WERI-Rb-1 (cell line): ENCODE results near the gene FZD8.

Source experiments
- DNase-seq: peaks from one replicate; pipeline ENCODE4 v3.0.0-alpha.2; 2020
- H3K27ac ChIP-seq: fragments of 250-450 bp; sonication (Bioruptor Pico); 2 replicates; pipeline ENCODE4 v1.5.1; 2020; ENCODE audit warnings: mild to moderate bottlenecking, moderate library complexity
- H3K27me3 ChIP-seq: fragments of 250-450 bp; sonication (Bioruptor Pico); 2 replicates; pipeline ENCODE4 v1.5.1; 2021; ENCODE audit warnings: mild to moderate bottlenecking, low read depth, moderate library complexity; ENCODE audit not compliant: insufficient read depth, severe bottlenecking
- H3K36me3 ChIP-seq: fragments of 250-450 bp; sonication (Bioruptor Pico); 2 replicates; pipeline ENCODE4 v1.5.1; 2020; ENCODE audit warnings: mild to moderate bottlenecking, moderate library complexity
- H3K4me3 ChIP-seq: 2 replicates; pipeline ENCODE4 v1.5.1; 2011; ENCODE audit warnings: low read depth, mild to moderate bottlenecking, control low read depth, low read length
- H3K9me3 ChIP-seq: fragments of 250-450 bp; sonication (Bioruptor Pico); 2 replicates; pipeline ENCODE4 v1.5.1; 2021; ENCODE audit warnings: mild to moderate bottlenecking, moderate library complexity; ENCODE audit not compliant: severe bottlenecking
- CTCF ChIP-seq: IDR thresholded peaks from 2 replicates; pipeline ENCODE4 v1.5.1; 2011; ENCODE audit warnings: low read depth, mild to moderate bottlenecking, control low read depth, inconsistent platforms, low read length

FZD8 gene

DNA sequence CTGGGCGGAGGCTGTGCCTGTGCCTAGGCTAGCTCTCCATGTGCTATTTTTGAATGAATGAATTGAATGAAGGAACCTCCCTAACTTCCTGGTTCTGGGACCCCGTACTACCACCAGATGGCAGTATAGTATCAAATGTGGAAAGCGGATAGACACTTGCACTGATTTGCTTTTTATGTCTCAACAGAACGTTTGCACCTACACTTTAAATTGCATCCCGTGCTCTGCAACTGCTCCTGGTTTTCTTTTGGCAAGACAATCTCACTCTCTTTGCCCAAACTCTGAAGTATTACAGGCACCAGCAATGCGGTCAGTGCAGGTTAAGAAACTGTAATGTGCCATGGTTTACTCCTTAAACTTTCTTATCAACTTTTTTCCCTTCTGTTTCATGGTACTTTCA is 6.5 kb downstream of the FZD8 start:
- no peak overlapping the region for H3K4me3 ChIP-seq
- DNase-seq, result peak; percentile 39

GRCh38 chr10:35633006-35633980 is 8.8 kb downstream of the FZD8 start:
- peaks cover 3% of the 10 kb centered on the region; the same call in 1 of the 2 replicates for H3K36me3 ChIP-seq
- TF ChIP-seq CTCF, result no peak

More for the DNA sequence above, 6.5 kb downstream of the FZD8 start:
- H3K27ac ChIP-seq, result no peak overlapping the region
- peak; percentile 56; the same call in 1 of the 2 replicates for TF ChIP-seq CTCF
- H3K9me3 ChIP-seq, result no peaks in the 10 kb centered on the region
- H3K27me3 ChIP-seq, result no peaks in the 10 kb centered on the region
- peaks cover 10% of the 10 kb centered on the region for H3K36me3 ChIP-seq

GRCh38 chr10:35632027-35632426 is 10.1 kb downstream of the FZD8 start:
- TF ChIP-seq CTCF, result no peak
- H3K9me3 ChIP-seq, result no peaks in the 10 kb centered on the region
- H3K27ac ChIP-seq, result no peak overlapping the region
- H3K4me3 ChIP-seq, result no peak overlapping the region
- no peak for DNase-seq
- H3K27me3 ChIP-seq, result no peaks in the 10 kb centered on the region
- H3K36me3 ChIP-seq, result no peaks in the 10 kb centered on the region

More at GRCh38 chr10:35633006-35633980, 8.8 kb downstream of the FZD8 start:
- no peaks in the 10 kb centered on the region for H3K27me3 ChIP-seq
- H3K4me3 ChIP-seq, result no peak overlapping the region
- peak overlapping the region; percentile 76 for H3K27ac ChIP-seq
- H3K9me3 ChIP-seq, result no peaks in the 10 kb centered on the region
- peak; percentile 61 for DNase-seq

- no peak for TF ChIP-seq CTCF
- H3K27me3 ChIP-seq, result no peaks in the 10 kb centered on the region
- no peak for DNase-seq
- no peaks in the 10 kb centered on the region for H3K9me3 ChIP-seq
- H3K36me3 ChIP-seq, result no peaks in the 10 kb centered on the region
- H3K27ac ChIP-seq, result no peak overlapping the region
- H3K4me3 ChIP-seq, result no peak overlapping the region
Measured at GRCh38 chr10:35631404-35631803, 10.7 kb downstream of the FZD8 start.

- Histone ChIP-seq H3K27me3 (no peaks in the 10 kb centered on the region), H3K9me3 (no peaks in the 10 kb centered on the region), H3K27ac (no peak overlapping the region), H3K4me3 (no peak overlapping the region), H3K36me3 (no peaks in the 10 kb centered on the region)
- DNase-seq, result no peak
- TF ChIP-seq CTCF, result no peak
Measured at GRCh38 chr10:35626971-35627507, 15.1 kb downstream of the FZD8 start.
